ENCODE data around the gene KDM4F. TPM values are rescaled to one million over a fixed set of nuclear protein-coding genes. Genes with fewer than 3 reads are reported as not detected.
"Not testable (repeated sequence)": the region's sequence is repeated elsewhere in the genome, so short reads cannot be mapped to it uniquely, and the experiment has no call there.

Gene KDM4F
- total and polyA plus RNA-seq, 2 donors (not counting 3 experiments of a cell fraction or from before 2014, with no cell fraction given): not detected

DNA sequence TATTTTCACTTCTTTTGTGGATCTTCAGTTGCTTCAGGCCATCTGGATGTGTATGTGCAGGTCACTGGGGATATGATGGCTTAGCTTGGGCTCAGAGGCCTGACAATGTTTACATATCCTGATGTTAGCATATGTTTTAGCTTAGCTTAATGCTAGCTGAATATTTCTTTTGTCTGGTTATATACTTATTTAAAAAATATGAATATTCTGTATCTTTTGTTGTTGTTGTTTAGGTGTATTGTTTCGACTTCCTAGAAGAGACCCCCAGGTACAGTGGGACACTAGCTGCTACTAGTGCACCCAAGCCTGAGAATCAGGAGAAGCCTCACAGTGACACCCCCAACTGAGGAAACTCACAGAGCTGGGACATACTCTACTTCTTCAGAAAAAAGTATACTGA, 24.3 kb upstream of the KDM4F start, which contains the start of gene KDM4E:
KDM4E (plus strand) TSS at position 301 of the 400 bp plus-strand sequence. CDS start 300 bp downstream, outside the sequence.
- no peaks in the 10 kb centered on the region for H3K9me1 ChIP-seq (replicated peaks; ENCODE audit: control insufficient read depth, extremely low read depth, insufficient read depth, low read length)
- intact Hi-C loops (cut with micrococcal nuclease): no loop called here

DNA sequence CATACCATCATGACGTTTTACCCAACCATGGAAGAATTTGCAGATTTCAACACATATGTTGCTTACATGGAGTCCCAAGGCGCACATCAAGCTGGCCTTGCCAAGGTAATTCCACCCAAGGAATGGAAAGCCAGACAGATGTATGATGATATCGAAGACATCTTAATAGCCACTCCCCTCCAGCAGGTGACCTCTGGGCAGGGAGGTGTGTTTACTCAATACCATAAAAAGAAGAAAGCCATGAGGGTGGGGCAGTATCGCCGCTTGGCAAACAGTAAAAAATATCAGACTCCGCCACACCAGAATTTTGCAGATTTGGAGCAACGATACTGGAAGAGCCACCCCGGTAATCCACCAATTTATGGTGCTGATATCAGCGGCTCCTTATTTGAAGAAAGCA, 23.6 kb upstream of the KDM4F start:
- H3K79me2 ChIP-seq (ENCODE audit: control insufficient read depth, insufficient read depth, low read length); DNase-seq (ENCODE audit: low read depth, low spot score); CTCF ChIA-PET; dilution Hi-C loops (cut with MboI; ENCODE audit: extremely low pct_ligation_motif_present, low sequenced_read_pairs); FAIRE-seq; H2AFZ ChIP-seq (ENCODE audit: low read depth, low read length); H3K4me2 ChIP-seq (ENCODE audit: insufficient read depth, low read length); BruUV-seq (replicated peaks); H3K4me1 ChIP-seq (ENCODE audit: control insufficient read depth, extremely low read depth, insufficient read depth, low read length); H3K36me3 ChIP-seq (ENCODE audit: control insufficient read depth in 2 of 2, extremely low read depth in 1 of 2, insufficient read depth in 2 of 2, low read length in 2 of 2); H3K27me3 ChIP-seq (ENCODE audit: control insufficient read depth in 2 of 2, insufficient read depth in 2 of 2, low read length in 2 of 2); H3K27ac ChIP-seq (ENCODE audit: insufficient read depth, low read depth, low read length); H3K4me3 ChIP-seq (replicated peaks in 1 of 3; ENCODE audit: insufficient read depth in 1 of 3, low read depth in 1 of 3, low read length in 3 of 3); H3K9ac ChIP-seq (replicated peaks; ENCODE audit: extremely low read depth, insufficient read depth, low read length); H4K20me1 ChIP-seq (replicated peaks; ENCODE audit: control insufficient read depth, extremely low read depth, insufficient read depth, low read length); POLR2A ChIA-PET; H3K9me1 ChIP-seq (replicated peaks; ENCODE audit: control insufficient read depth, extremely low read depth, insufficient read depth, low read length); H3K9me3 ChIP-seq (replicated peaks; ENCODE audit: control insufficient read depth, insufficient read depth, low read length); intact Hi-C loops (cut with micrococcal nuclease): not testable (repeated sequence)

More for the DNA sequence above, 24.3 kb upstream of the KDM4F start, which contains the start of gene KDM4E:
- no peaks in the 10 kb centered on the region for H3K79me2 ChIP-seq (ENCODE audit: control insufficient read depth, insufficient read depth, low read length)
- H3K27ac ChIP-seq (ENCODE audit: insufficient read depth, low read depth, low read length): no peak within 1 kb of the TSS
- no peak within 1 kb of the TSS for H3K4me3 ChIP-seq (replicated peaks in 1 of 3; ENCODE audit: insufficient read depth in 1 of 3, low read depth in 1 of 3, low read length in 3 of 3)
- no peaks in the 10 kb centered on the region for H3K4me1 ChIP-seq (ENCODE audit: control insufficient read depth, extremely low read depth, insufficient read depth, low read length)
- no peaks in the 10 kb centered on the region for H4K20me1 ChIP-seq (replicated peaks; ENCODE audit: control insufficient read depth, extremely low read depth, insufficient read depth, low read length)
- BruUV-seq (replicated peaks): no TSS peak
- H3K27me3 ChIP-seq (ENCODE audit: control insufficient read depth in 2 of 2, insufficient read depth in 2 of 2, low read length in 2 of 2): no peaks in the 10 kb centered on the region
- dilution Hi-C loops (cut with MboI; ENCODE audit: extremely low pct_ligation_motif_present, low sequenced_read_pairs): no loop called here
- H2AFZ ChIP-seq (ENCODE audit: low read depth, low read length): no peak within 1 kb of the TSS
- POLR2A ChIA-PET: no interaction called here
- no peak for DNase-seq (ENCODE audit: low read depth, low spot score)
- no peak within 1 kb of the TSS for H3K4me2 ChIP-seq (ENCODE audit: insufficient read depth, low read length)
- CTCF ChIA-PET: no interaction called here
- no peaks in the 10 kb centered on the region for H3K9me3 ChIP-seq (replicated peaks; ENCODE audit: control insufficient read depth, insufficient read depth, low read length)
- no peak within 1 kb of the TSS for H3K9ac ChIP-seq (replicated peaks; ENCODE audit: extremely low read depth, insufficient read depth, low read length)
- H3K36me3 ChIP-seq (ENCODE audit: control insufficient read depth in 2 of 2, extremely low read depth in 1 of 2, insufficient read depth in 2 of 2, low read length in 2 of 2): no peaks in the 10 kb centered on the region
- no peak for FAIRE-seq
- TF ChIP-seq, protein P1, sequence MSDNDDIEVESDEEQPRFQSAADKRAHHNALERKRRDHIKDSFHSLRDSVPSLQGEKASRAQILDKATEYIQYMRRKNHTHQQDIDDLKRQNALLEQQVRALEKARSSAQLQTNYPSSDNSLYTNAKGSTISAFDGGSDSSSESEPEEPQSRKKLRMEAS (IDR thresholded peaks at IDR 0.05; ENCODE audit: insufficient read depth, insufficient read length): no peak
- TF ChIP-seq MYC (IDR thresholded peaks at IDR 0.05; ENCODE audit: low read depth, low read length) (no peak), GATA2 (IDR thresholded peaks at IDR 0.05; ENCODE audit: insufficient read depth, insufficient read length, low read depth, low read length) (no peak), POLR2A (IDR thresholded peaks at IDR 0.05; ENCODE audit: low read depth, low read length) (no peak), JUN (IDR thresholded peaks at IDR 0.05; ENCODE audit: borderline replicate concordance, insufficient read depth, insufficient read length, low read depth) (no peak), FOS (IDR thresholded peaks at IDR 0.05; ENCODE audit: borderline replicate concordance, insufficient read depth, low read length) (no peak), EZH2 (IDR thresholded peaks at IDR 0.05; ENCODE audit: borderline replicate concordance, low read depth, low read length, severe bottlenecking) (no peak), POLR2AphosphoS5 (IDR thresholded peaks at IDR 0.05; ENCODE audit: insufficient read depth, low read depth, low read length) (no peak)
- TF ChIP-seq, protein P2, sequence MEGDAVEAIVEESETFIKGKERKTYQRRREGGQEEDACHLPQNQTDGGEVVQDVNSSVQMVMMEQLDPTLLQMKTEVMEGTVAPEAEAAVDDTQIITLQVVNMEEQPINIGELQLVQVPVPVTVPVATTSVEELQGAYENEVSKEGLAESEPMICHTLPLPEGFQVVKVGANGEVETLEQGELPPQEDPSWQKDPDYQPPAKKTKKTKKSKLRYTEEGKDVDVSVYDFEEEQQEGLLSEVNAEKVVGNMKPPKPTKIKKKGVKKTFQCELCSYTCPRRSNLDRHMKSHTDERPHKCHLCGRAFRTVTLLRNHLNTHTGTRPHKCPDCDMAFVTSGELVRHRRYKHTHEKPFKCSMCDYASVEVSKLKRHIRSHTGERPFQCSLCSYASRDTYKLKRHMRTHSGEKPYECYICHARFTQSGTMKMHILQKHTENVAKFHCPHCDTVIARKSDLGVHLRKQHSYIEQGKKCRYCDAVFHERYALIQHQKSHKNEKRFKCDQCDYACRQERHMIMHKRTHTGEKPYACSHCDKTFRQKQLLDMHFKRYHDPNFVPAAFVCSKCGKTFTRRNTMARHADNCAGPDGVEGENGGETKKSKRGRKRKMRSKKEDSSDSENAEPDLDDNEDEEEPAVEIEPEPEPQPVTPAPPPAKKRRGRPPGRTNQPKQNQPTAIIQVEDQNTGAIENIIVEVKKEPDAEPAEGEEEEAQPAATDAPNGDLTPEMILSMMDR (IDR thresholded peaks at IDR 0.05; ENCODE audit: extremely low read depth in 1 of 2, insufficient read depth in 1 of 2, low read depth in 1 of 2, low read length in 2 of 2): no peak

Data from endothelial cell of umbilical vein (primary cell).